Ovary (tissue), 3 donors: ENCODE results near the gene IGF2BP3.

Experiments used
- CTCF ChIP-seq, 3 donors: fragments of 450-650 bp in 2 of 3; fragments of 200-600 bp in 1 of 3; IDR thresholded peaks; one replicate each; pipeline versions ENCODE4 v1.5.1 to v1.8.0; 2016 to 2022; ENCODE audit warnings: antibody characterized with exemption in 3 of 3, mild to moderate bottlenecking in 1 of 3
- POLR2A ChIP-seq: fragments of 450-650 bp; IDR thresholded peaks from one replicate; pipeline ENCODE4 v1.6.1; 2017; ENCODE audit warnings: antibody characterized with exemption, mild to moderate bottlenecking, moderate library complexity
- donor health status: DM: no; HTN: no; CAD: no.

GRCh38 chr7:23283086-23283485 is 187.2 kb downstream of the IGF2BP3 start:
- TF ChIP-seq POLR2A (no peak), CTCF (IDR thresholded peaks at IDR 0.05) (no peak)
